NCI-H1694 (cell line): ENCODE results near the gene MLXIP.
"Not testable (repeated sequence)": the region's sequence is repeated elsewhere in the genome, so short reads cannot be mapped to it uniquely, and the experiment has no call there.

Source experiments
- DNase-seq: peaks from one replicate; lab custom pipeline; 2025; lab: John Stamatoyannopoulos, UW

MLXIP gene, protein sequence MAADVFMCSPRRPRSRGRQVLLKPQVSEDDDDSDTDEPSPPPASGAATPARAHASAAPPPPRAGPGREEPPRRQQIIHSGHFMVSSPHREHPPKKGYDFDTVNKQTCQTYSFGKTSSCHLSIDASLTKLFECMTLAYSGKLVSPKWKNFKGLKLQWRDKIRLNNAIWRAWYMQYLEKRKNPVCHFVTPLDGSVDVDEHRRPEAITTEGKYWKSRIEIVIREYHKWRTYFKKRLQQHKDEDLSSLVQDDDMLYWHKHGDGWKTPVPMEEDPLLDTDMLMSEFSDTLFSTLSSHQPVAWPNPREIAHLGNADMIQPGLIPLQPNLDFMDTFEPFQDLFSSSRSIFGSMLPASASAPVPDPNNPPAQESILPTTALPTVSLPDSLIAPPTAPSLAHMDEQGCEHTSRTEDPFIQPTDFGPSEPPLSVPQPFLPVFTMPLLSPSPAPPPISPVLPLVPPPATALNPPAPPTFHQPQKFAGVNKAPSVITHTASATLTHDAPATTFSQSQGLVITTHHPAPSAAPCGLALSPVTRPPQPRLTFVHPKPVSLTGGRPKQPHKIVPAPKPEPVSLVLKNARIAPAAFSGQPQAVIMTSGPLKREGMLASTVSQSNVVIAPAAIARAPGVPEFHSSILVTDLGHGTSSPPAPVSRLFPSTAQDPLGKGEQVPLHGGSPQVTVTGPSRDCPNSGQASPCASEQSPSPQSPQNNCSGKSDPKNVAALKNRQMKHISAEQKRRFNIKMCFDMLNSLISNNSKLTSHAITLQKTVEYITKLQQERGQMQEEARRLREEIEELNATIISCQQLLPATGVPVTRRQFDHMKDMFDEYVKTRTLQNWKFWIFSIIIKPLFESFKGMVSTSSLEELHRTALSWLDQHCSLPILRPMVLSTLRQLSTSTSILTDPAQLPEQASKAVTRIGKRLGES

DNA sequence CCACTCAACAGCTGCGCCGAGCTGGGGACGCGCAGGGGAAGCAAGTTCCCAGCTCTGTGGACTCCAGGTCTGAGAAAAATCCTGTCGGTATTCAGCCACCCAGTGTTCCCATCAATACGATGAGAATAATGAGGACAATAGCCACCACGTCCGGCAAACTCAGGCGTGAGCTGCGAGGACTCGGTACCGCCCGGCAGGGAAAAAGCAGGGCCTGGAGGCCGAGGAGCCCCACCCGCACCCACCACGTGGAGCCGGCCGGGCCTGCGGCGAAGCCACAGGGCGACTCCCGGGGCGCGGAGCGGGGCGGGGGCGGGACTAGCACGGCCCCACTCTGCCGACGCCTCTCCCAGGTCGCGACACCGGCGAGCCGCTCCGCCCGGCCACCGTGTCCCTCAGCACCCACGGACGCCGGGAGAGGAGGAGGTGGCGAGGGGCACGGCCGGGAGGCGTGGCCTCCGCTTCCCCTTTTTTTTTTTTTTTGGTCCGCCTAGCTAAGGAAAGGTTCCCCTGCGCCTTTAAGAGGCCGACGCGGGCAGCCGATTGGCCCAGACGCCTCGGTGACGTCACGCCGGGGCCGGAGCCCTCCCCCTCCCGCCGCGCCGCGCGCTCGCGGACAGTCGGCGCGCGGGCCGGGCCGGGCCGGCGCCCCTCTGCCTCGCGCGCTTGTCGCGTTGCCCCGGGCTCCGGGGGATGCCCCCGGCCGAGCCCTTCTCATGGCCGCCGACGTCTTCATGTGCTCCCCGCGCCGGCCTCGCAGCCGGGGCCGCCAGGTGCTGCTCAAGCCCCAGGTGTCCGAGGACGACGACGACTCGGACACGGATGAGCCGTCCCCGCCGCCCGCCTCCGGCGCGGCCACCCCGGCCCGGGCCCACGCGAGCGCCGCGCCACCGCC, at the start of gene MLXIP:
TSS of gene MLXIP (plus strand) at position 616 of the 892 bp plus-strand sequence. CDS start at position 714, 98 bp downstream.
- peak; percentile 60 for DNase-seq

- DNase-seq = no peak
Measured at GRCh38 chr12:122028905-122029560, 49.5 kb upstream of the MLXIP start.

DNA sequence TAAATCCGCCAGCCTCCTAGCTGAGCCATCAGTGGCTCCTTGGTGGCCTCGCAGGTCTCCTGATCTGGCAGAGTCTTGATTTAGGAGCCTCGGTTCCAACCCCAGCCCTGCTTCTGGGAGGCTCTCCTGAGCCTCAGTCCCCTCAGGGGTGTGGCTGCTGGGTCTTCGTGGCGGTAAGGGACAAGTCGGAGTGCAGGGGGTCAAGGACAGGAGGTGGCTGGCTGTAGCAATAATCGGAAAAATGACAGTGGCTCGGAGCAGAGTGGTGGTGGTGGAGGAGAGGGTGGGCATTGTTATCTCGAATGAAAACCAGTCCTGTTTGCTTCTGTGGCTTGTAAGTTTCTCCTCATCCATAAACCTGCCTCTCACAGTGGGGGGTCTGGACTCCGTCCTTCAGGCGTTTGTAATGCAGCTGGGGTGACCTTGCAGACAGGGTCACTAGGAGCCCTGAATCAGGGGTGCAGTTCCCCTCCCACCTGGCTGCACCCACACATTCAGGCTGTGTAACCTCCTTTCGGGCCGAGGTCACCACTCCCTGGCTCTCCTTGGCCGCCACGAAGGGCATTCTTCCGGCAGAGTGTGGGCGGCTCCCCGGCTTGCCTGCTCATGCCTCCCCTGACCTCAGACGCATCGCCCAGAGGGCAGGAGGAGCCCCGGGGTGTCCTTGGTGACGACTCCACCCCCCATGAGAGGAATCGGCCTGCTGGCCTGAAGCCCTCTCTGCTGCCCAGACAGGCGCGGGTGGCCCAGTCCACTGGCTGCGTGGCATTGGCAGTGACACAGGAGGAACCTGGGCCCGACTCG, 48.7 kb upstream of the MLXIP start:
- no peak for DNase-seq

DNA sequence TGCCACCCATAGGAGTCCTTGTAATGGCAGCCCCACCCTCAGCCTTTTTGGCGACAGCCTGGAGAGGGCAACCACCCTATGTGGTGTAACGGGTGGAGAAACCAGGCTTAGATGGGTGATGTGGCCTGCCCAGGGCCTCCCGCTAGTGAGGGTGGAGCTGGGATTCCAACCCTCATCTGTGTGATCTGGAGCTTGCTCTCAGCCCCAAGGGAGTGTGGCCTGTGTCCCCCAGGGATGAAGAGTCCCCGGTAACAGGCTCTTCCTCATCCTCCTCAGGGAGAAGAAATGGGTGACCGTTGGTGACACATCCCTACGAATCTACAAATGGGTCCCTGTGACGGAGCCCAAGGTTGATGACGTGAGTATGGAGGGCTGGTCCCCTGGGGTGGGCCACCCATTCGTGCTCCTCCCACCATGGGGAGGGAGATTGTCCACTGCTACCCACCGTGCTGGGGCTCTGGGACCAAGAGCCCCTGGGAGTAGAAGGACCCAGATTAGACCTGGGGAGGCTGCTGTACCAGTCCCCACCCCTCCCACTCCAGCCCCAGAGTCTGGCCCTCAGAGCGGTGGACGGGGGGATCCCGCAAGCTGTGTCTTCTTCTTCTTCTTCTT, 48.0 kb upstream of the MLXIP start:
- no peak for DNase-seq

DNA sequence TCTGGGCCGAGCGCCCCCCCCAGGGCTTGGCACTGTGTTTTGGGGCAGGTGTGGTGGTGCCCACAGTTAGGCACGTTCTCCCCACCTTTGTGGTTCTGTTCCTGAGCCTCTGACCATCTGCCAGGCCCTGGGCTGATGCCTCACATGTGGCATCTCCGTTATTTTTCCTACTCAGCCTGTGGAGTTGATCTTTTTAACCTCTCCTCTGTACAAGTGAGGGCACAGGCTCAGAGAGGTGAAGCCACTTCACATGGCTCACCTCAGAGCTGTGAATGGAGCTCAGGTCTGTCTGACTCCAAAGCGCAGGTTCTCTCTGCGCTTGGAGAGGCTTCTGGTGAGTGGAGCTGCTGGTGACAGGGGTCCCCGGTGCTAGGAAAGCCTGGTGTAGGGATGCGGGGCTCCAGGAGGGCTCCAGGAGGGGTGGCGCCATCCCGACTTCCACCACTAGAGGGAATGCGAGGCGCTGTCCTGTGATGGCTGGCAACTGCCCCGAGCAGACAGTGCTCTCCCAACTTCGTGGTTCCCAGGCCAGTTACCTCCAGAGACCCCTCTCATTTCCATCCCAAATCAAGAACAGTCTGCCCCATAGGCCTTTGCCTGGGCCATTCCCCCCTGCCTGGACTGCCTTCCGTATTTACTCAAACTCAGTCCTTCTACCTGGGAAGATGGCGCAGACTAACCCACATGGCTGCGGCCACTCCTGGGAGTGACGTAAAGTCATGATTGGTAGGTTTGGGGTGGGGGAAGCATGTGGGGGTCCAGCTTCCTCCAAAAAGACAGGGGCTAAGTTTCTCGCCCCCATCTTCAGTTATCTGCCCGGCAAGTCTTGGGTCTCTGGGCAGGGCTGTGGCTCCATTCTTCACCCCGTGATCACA, 47.0 kb upstream of the MLXIP start:
- DNase-seq = no peak

GRCh38 chr12:122032580-122032979, 46.0 kb upstream of the MLXIP start:
- DNase-seq = no peak

GRCh38 chr12:122035292-122035691, 43.3 kb upstream of the MLXIP start:
- DNase-seq = no peak

GRCh38 chr12:122036153-122036552, 42.4 kb upstream of the MLXIP start:
- no peak for DNase-seq

GRCh38 chr12:122040579-122041386, 37.8 kb upstream of the MLXIP start:
- DNase-seq = no peak

GRCh38 chr12:122041458-122041857, 37.1 kb upstream of the MLXIP start:
- not testable (repeated sequence) for DNase-seq

- DNase-seq = no peak
Measured at GRCh38 chr12:122042910-122043309, 35.6 kb upstream of the MLXIP start.

DNA sequence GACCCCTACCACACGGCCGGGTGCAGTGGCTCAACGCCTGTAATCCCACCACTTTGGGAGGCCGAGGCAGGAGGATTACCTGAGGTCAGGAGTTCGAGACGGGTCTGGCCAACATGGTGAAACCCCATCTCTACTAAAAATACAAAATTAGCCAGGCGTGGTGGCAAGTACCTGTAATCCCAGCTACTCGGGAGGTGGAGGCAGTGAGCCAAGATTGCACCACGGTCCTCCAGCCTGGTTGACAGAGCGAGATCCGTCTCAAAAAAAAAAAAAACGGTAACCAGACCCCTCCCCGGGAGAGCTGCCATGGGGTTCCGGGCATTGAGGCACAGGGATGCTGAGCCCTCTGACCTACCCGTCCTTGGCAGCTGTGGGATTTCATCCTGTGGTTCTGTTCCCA, 35.1 kb upstream of the MLXIP start:
- no peak for DNase-seq

GRCh38 chr12:122045262-122045661, 33.3 kb upstream of the MLXIP start:
- no peak for DNase-seq

- DNase-seq = no peak
Measured at GRCh38 chr12:122046145-122046544, 32.4 kb upstream of the MLXIP start.

DNA sequence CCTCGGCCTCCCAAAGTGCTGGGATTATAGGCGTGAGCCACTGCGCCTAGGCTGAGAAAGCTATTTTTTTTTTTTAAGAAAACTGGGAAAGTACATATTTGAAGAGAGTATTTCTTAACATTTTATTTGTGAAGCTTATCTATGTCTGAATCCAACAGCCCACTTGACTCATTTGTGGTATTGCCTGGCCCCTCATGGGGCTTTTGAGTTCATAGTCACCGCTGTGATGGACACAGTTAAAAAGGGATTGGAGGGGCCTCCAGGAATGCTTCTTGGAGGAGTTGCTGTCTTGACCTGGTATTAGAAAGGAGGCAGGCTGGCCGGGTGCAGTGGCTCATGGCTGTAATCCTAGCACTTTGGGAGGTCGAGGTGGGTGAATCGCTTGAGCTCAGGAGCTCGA, 30.4 kb upstream of the MLXIP start:
- DNase-seq = no peak

DNA sequence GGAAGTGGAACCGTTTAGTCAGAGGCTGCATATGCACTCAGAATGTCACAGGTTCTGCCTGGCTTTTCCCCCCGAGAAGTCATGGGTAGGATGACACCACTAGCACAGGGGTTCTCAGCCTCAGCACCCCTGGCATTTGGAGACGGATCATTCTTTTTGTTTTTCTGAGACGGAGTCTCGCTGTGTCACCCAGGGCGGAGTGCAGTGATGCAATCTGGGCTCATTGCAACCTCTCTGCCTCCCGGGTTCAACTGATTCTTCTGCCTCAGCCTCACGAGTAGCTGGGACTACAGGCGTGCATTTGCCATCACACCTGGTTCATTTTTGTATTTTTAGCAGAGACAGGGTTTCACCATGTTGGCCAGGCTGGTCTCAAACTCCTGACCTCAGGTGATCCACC, 28.7 kb upstream of the MLXIP start:
- DNase-seq = no peak

- no peak for DNase-seq
Measured at GRCh38 chr12:122050706-122051105, 27.9 kb upstream of the MLXIP start.

GRCh38 chr12:122051231-122051876, 27.2 kb upstream of the MLXIP start:
- no peak for DNase-seq
